SHP77 (cell line): ENCODE results near the gene MAK.
A peak's percentile ranks its signal among the peaks of the same experiment; 100 is the strongest.
"Not testable (repeated sequence)": the region's sequence is repeated elsewhere in the genome, so short reads cannot be mapped to it uniquely, and the experiment has no call there.

Experiments
- DNase-seq, 2 experiments: peaks; one replicate each; lab custom pipeline; 2025; lab: John Stamatoyannopoulos, UW

MAK gene

DNA sequence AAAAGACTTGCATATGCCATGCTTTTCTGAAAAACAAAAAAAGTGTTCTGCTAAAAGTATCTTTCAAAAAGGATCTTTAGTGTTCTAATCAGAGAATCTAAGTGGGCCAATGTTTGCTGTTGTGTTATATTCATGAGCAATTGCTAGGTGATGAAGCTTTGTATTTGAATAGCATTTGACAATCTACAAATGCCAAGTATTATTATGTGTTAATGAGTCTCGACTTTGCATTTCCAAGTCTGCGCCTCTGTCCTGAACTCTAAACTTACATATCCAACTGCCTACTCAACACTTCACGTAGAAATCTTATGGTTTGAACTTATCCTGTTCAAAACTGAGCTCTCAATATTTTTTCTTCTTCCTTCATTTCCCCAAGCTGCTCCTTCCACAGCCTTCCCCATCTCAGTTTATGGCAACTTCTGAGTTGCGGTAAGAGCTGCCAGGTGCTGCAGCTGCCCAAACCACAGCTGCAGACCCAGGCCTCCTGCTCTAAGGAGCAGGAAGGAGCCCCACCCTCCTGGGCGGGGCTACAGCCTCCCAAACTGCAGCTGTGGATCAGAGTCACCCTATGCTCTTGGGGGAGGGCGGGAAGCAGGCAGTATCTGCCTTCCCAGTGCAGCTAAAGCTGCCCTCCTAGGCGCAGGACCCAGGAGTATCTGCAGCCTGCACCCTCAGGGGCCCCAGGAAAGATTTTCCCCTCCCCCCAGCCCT lies 16.7 kb upstream of the MAK start:
- peak; percentile 36 to 50 for DNase-seq

DNA sequence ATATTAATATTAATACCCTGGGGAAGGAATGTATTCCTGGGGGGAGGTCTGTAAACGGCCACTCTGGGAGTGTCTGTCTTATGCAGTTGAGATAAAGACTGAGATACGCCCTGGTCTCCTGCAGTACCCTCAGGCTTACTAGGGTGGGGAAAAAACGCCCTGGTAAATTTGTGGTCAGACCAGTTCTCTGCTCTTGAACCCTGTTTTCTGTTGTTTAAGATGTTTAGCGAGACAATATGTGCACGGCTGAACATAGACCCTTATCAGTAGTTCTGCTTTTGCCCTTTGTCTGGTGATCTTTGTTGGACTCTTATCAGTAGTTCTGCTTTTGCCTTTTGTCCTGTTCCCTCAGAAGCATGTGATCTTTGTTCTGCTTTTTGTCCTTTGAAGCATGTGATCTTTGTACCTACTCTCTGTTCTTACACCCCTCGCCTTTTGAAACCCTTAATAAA lies 15.5 kb upstream of the MAK start:
- not testable (repeated sequence) for DNase-seq

DNA sequence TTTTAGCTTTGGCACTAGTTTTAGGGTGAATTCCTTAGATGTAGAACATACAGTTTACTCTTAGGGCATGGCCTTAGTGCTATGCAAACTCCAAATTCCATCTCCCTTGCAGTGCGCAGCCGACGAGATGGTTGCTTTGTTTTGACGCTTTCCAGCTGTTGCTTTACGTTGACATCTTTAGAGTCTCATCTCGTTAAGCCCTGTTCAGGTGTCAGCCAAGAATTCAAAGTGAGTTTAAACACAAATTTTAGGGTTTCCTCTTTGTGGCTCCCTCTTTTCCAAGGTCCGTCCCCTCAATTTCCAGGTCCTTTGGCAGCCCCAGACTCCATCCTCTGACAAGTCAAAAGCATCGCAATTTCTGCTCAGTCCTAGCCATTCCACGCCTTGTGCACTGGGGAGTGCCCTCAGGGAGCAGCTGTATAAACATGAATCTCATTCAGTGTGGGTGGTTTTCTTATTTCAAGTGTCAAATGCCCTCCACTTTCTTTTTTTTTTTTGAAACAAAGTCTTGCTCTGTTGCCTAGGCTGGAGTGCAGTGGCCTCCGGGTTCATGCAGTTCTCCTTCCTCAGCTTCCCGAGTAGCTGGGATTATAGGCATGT lies 14.1 kb upstream of the MAK start:
- no peak for DNase-seq

DNA sequence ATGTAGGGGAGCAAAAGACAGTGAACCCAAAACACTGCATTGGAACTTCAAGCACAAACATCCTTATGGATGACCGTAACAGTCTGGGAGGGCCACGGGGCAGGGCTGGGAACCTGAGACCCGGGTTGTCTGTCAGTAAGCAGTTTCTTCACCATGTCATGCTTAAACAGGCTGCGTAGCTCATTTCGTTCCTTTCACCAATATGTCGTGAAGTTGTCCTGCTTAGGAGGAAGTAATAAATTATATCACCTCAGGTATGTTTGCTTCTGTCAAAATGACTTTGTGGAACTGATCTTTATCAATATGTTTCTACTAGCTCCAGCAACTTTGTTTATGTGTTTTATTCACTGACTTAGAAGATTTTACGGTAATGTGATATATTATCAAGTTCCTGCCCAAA lies 12.4 kb upstream of the MAK start:
- no peak for DNase-seq

DNA sequence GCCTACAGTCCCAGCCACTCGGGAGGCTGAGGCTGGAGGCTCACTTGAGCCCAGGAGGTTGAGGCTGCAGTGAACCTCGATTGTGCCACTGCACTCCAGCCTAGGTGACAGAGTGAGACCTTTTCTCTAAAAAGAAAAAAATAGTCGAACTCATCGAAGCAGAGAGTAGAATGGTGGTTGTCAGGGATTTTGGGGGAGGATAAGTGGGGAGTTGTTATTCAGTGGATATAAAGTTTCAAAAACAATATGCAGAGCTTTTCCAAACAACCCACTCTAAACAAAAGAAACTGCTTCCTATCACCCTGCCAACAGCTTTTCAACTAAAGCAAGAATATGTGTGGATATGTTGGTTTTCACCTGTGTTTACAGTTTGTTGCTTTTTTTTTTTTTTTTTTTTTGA lies 11.6 kb upstream of the MAK start:
- DNase-seq: no peak

DNA sequence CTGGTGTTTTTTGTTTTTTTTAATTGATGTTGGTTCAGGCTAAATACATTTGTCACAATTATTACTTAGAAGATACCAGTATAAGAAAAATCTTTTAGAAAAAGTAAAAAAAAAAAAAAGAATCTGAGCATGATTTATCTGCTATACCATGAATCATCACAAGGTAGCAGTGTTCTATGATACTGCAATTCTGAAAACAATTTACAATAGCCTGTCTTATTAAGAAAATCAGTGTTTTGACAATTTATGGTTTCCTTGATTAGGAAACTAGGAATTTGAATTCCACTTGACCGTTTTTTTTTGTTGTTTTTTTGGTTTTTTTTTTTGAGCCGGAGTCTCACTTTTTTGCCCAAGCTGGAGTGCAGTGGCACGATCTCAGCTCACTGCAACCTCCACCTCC lies 9.3 kb upstream of the MAK start:
- DNase-seq: no peak

DNA sequence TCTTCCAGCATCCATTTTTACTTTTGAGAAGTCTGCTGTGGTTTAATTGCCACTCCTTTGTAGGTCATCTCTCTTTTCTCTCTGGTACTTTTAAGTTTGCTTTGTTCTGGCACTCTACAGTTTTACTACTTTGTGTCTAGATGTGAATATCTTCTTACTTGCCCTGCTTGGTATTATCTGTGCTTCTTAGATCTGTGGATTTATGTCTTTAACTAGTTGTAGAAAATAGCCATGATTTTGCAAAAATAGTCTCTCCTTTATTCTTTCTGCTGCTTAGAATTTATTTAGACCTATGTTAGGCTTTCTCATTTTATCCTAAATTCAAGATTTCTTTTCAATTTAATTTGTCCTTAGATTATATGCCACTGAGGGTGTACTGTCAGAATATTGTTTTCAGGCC lies 5.2 kb upstream of the MAK start:
- DNase-seq: no peak

DNA sequence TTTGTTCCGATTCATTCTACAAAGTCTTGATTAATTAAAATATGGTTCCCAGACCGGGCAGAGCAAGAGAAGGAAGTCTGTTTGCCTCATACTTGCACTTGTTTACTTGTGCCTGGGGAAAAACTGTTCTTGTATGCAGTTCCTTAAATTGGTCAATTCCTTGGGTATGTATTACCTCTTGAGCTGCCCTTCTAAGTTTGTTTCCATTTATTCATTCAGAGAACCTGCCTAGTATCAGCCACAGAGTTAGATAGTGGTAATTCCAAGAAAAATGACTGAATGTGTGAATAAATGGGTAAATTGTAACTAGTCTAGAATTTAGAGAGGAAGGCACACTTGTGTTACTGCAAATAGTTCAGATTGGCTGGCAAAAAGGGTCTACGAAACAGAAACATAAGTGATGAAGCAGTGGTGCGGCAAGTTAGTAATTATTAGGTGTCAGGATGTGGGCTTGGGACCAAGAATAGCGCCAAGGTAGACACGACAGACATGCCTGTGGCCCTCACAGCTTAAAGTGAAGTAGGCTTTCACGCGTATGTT lies 525 bp upstream of the MAK start:
- DNase-seq: peak in 1 of 2 experiments; percentile 32

DNA sequence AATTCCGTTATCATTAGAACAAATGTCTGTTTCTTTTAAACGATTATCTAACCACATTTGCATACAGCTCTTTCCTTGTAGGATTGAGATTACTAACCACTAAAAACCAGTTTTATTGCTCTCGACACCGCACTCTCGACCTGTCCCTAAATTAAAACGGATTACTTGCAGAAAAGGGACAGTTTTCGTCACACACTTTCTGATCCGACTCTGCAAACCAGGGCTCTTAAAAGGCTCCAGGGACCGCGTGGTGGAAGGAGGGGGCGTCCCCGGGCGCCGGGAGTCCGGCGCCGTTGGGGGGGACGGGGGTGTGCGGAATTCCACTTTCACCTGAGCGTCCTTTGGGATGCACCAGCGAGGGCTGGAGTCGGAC lies 731 bp downstream of the MAK start:
- peak in 1 of 2 experiments; percentile 32 for DNase-seq

DNA sequence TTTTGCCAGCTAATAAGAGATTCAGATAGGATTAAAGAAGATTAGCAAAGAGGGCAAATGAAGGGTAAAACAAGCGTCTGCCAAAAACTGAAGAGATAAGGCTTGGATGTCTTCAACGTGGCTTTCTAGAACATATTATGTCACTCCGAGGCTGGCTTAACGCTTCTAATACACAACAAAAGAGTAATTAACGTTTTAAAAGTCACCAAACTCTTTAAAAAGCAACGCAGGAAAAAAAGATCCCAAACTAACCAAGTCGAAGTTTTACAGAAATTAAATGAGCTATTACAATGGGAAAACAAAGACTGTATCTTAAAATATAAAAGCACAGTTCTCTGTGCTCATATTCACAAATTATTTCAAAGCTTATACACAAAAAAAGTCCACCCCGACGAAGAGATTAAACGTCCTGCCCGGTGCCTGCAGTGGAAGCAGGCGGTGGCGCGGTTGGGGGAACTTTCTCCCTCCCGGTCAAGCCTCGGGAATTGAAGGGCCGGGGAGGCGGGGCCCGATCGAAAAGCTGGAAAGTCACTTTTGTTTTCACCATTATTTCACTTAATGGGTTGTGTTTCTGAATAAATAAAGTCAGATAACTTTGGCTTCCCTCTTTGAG lies 1.2 kb downstream of the MAK start:
- peak in 1 of 2 experiments; percentile 18 for DNase-seq

DNA sequence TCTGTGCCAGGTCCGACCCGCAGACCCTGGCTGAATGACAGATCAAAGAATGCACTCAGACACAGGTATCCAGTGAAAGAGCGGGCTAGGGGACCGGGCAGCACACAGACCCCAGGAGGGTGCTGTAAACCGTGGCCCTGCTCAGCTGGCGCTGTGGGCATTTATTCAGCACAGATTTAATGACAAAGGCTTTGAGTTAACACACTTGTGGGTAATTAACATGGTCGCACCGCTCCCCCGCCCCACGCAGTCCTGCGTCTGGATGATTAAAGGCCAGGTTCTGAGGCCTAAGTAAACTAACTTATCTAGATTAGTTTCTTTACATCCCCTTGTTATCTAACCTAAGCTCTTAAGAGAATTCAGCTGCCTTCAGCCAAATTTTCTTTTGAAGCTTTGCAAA lies 3.5 kb downstream of the MAK start:
- DNase-seq: no peak

DNA sequence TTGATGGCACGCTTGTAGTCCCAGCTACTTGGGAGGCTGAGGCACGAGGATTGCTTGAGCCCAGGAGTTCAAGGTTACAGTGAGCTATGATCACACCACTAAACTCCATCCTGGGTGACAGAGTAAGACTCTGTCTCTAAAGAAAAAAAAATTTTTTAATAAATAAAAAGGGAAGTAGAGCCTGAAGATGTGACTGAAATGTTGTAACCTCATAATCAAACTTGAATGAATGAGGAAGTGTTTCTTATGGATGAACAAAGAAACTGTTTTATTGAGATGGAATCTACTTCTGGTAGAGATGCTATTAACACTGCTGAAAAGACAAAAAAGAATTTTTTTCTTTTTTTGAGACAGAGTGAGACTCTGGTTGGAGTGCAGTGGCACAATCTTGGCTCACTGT lies 6.7 kb downstream of the MAK start:
- DNase-seq: no peak

DNA sequence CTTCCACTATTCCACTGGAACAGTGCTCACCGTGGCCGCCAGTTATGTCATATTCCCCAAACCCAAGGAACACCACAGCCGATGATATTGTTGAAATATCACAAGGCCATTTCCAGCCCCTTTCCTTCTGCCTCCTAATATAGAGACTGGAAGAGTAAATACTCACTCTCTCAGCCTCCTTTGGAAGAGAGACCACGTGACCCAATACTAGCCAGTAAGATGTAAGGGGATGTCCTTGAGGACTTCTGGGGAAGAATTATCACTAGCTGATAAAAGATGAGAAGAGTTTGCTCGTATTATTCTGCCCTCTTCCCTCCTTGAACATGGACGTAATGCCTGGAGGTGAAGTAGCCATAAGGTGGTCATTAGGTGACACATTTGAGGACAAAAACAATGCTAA lies 13.5 kb downstream of the MAK start:
- DNase-seq: no peak

DNA sequence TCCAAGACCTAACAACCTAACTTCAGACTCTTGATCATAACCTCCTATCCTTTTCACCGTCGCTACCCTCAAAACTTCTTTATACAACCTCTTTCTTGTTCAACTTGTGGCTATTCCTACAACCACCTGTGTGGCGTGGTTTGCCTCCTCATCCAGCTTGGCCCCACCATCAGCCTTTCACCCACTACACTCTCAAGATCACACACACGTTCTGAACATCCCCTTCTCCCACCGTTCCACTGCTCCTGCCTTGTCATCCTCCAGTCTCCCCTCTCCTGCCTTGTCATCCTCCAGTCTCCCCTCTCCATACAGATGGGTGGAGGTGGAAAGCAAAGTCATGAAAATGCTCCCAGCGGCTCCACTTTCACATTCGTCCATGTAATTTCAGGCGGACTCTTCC lies 14.0 kb downstream of the MAK start:
- DNase-seq: no peak

DNA sequence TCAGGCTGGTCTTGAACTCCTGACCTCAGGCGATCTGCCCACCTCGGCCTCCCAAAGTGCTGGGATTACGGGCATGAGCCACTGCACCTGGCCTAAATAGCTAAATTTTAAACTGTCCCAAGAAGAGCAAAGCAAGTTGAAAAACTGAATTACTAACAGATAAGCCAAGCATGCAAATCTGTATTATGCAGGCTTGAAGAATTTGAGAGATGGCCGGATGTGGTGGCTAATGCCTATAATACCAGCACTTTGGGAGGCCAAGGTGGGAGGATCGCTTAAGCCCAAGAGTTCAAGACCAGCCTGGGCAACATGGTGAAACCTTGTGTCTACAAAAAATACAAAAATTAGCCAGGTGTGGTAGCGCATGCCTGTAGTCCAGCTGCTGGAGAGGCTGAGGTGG lies 24.2 kb downstream of the MAK start:
- DNase-seq: not testable (repeated sequence)

DNA sequence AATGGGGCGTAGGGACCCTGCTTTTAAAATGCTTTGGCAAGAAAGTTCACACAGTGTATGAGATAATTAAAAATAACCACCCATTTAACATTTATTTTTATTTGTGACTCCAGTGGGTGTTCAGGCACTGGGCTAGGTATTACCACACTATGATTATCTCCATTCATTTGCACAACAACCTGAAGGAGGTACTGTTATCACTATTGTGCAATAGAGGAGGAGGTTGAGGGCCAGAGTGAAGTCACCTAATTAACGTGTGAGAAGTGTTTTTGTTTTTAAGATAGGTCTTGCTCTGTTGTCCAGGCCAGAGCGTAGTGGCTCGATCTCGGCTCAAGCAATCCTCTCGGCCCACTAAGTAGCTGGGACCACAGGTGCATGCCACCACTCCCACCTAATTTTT lies 29.2 kb downstream of the MAK start:
- DNase-seq: no peak

DNA sequence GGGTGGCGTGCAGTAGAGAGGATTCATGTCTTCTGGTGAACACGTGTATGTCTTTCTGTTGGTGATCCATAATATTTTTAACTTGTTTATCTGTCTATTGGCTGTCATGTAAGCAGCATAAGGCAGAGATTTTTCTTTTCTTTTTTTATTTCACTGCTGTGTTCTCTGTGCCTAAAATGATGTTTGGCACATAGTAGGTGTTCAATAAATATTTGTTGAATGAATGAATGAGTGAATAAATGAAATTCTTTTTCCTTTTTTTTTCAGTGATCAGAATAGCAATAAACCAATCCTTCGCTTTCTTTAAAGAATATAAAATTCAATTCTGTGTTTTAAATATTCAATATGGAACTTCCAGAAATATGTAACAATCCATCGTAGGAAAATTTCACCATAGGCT lies 30.0 kb downstream of the MAK start:
- DNase-seq: no peak

DNA sequence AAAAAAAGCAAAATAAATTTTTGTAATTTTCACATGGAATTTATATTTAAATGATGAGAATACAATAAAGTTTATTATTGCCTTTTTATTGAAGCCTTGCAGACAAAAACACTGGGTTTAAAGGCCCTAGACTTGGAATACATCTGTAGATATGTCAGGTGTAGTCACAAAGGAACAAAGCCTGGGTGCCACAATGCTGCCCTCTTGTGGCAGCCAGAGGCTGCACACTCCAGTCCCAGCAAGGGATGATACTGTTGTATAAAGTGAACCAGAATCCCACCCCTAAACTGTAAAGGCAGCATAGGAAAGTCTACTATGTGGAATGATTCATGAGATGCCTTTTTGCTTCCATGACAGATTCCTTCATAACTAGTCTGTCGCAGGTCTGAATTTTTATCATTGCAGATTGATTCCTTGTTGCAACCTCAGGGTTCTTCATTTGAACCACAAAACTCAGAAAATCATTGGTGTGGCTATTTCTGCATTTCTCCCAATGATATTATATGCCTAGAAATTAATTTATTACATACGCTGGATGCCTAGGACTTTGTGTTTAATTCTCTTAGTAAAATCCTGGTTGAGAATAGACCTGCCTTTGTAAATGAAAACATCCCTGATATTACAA lies 37.0 kb downstream of the MAK start:
- DNase-seq: peak; percentile 51 to 61

DNA sequence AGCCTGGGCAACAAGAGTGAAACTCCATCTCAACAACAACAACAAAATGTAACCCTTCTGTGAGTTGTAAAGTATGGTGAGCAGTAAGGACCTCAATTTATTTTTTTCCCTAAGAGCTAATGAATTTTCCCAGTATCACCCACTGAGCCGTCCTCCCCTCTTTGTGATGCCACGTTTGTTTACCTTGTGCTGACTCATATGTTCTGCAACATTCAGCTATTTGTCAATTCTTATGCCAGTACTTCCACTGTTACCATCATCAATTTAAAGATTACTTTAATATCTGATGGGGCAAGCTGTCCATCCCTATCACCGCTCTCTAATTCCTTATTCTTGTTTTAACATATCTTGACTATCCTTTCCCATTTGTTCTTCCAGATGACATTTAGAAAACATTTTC lies 37.5 kb downstream of the MAK start:
- DNase-seq: peak; percentile 7 to 19

DNA sequence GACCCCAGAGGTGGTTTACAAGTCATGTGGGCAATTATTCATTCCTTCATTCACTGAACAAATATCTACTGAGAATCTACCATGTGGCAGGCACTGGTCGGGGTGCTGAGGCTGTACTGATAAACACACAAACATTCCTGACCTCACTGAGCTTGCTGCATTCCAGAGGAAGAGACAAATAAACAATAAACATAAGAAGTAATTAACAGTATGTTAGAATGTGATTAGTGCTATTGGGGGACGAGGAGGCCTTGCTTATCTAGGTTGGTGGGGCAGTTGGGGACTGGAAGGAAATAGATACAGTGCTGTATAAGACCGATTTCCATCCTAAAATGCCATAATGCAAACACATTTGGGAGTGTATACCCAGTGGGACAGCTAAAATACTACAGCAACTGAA lies 44.1 kb downstream of the MAK start:
- DNase-seq: no peak

DNA sequence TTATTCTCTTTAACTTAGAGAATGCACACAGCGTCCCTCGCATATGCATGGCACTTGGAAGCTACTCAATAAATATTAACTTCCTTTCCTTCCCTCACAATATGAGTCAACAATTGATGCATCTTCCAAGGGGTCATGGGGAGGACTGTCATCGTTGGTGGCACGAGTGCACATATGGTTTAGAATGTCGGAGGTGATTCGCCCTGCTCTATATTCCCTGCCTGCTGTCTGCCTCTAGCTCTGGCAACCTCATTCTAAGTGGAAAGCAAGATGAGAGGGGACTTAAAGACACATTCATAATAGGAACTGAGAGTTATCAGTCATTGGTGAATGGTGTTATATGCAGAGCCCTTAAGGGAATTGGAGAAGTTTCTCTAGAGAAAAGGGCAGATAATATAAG lies 44.6 kb downstream of the MAK start:
- DNase-seq: no peak

DNA sequence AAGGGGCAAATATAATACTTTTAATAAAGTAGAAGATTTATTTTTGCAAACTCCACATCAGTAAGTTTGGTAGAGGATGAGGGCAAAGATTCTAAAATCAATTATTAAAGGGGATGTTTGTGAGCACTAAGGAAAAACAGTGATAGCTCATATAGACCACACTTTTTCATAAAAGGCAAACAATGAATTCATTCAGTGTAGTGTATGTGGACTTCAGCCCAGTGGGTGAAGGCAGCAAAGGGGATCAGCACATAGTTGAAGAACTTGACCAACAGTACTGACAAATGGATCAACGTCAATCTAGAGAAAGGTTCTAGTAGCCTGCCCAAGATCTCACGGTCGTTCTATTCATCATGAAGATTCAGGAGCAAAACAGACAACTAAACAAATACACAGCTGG lies 45.3 kb downstream of the MAK start:
- DNase-seq: no peak

DNA sequence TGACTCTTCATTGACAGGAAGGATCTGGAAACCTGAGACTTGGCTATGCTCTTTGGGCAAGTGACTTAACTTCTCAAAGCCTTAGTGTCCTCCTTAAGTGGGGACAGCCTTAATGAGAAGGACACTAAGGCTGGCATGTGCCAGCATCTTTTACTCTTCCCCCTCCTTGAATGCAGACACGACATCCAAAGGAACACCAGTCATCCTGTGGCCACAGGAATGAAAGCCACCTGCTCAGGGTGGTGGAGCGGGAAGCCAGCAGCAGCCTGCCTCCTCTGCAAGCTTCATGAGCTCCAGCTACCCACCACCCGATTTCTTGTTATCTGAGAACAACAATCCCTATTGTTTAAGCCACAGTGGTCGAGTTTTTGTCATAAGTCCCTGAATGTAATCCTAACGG lies 46.2 kb downstream of the MAK start:
- DNase-seq: no peak
